H1 (cell line): Measurements from ENCODE around the gene MUSTN1. TPM values are rescaled to one million over a fixed set of nuclear protein-coding genes. Genes with fewer than 3 reads are reported as not detected.

ENCODE experiments used
- CTCF ChIA-PET: fragments of 300-600 bp; sonication (Branson Sonifier 250); formaldehyde crosslinking; loops from one replicate; lab custom pipeline; 2021; ENCODE audit not compliant: partially characterized antibody; lab: Charles Lee
- POLR2A ChIA-PET: fragments of 300-600 bp; sonication (Branson Sonifier 250); formaldehyde crosslinking; loops from one replicate; lab custom pipeline; 2021; ENCODE audit warnings: inconsistent platforms; ENCODE audit not compliant: partially characterized antibody; lab: Charles Lee
- DNase-seq, 2 experiments: peaks; one replicate each; pipeline versions ENCODE4 v3.0.0 to v3.0.0-alpha.2; 2010 to 2022; ENCODE audit warnings: low spot score in 2 of 2, low read depth in 1 of 2, mixed read lengths in 1 of 2
- FAIRE-seq: peaks from 2 replicates; lab custom pipeline; 2011; peaks lifted over from hg19 to GRCh38; lab: Jason Lieb, UNC
- H2AFZ ChIP-seq: 2 replicates; pipeline ENCODE4 v1.8.1; 2012; ENCODE audit warnings: low read length, inconsistent platforms
- H2AK5ac ChIP-seq: 2 replicates; pipeline ENCODE4 v1.6.1; 2013; ENCODE audit warnings: low read depth, low read length
- H2BK120ac ChIP-seq: replicated peaks from 2 replicates; pipeline ENCODE3; 2013; ENCODE audit warnings: low read depth, low read length, inconsistent platforms
- H2BK12ac ChIP-seq: 2 replicates; pipeline ENCODE4 v1.6.1; 2013; ENCODE audit warnings: low read depth, low read length
- H2BK15ac ChIP-seq: 2 replicates; pipeline ENCODE4 v1.6.1; 2013; ENCODE audit warnings: low read length
- H2BK20ac ChIP-seq: 2 replicates; pipeline ENCODE4 v1.6.1; 2013; ENCODE audit warnings: low read length
- H2BK5ac ChIP-seq: 2 replicates; pipeline ENCODE4 v1.6.1; 2013; ENCODE audit warnings: low read depth, low read length
- H3K14ac ChIP-seq: 2 replicates; pipeline ENCODE4 v1.6.1; 2013; ENCODE audit warnings: inconsistent platforms; ENCODE audit not compliant: insufficient read length
- H3K18ac ChIP-seq: 2 replicates; pipeline ENCODE4 v1.6.1; 2013; ENCODE audit warnings: low read length; ENCODE audit errors: extremely low read depth
- H3K23ac ChIP-seq: 2 replicates; pipeline ENCODE4 v1.6.1; 2013; ENCODE audit warnings: inconsistent platforms; ENCODE audit not compliant: insufficient read length
- H3K23me2 ChIP-seq: 2 replicates; pipeline ENCODE4 v1.6.1; 2013; ENCODE audit warnings: low read depth, low read length
- H3K27ac ChIP-seq: 2 replicates; pipeline ENCODE4 v1.6.1; 2011; ENCODE audit warnings: low read depth, low read length, inconsistent platforms
- H3K27me3 ChIP-seq, 4 experiments: replicated peaks in 1 of 4; 1 replicate in 1 of 4; 2 replicates in 3 of 4; pipeline versions ENCODE4 v1.6.1 to v1.8.1; 2011 to 2013; ENCODE audit warnings: low read length in 3 of 4, mild to moderate bottlenecking in 3 of 4, inconsistent platforms in 2 of 4, mixed read lengths in 2 of 4, moderate library complexity in 1 of 4; ENCODE audit not compliant: control insufficient read depth in 3 of 4, insufficient read depth in 3 of 4; ENCODE audit errors: extremely low read depth in 1 of 4
- H3K36me3 ChIP-seq, 4 experiments: 2 replicates each; pipeline versions ENCODE4 v1.6.1 to v1.8.1; 2011 to 2013; ENCODE audit warnings: mild to moderate bottlenecking in 4 of 4, low read length in 3 of 4, moderate library complexity in 2 of 4, control low read depth in 1 of 4, inconsistent platforms in 1 of 4; ENCODE audit not compliant: insufficient read depth in 4 of 4, control insufficient read depth in 2 of 4
- H3K4ac ChIP-seq: replicated peaks from 2 replicates; pipeline ENCODE3; 2013; ENCODE audit warnings: low read length, low read depth, mixed read lengths, inconsistent platforms; ENCODE audit not compliant: insufficient read length
- H3K4me1 ChIP-seq, 4 experiments: replicated peaks in 1 of 4; 1 replicate in 1 of 4; 2 replicates in 3 of 4; pipeline versions ENCODE4 v1.6.1 to v1.8.1; 2011 to 2013; ENCODE audit warnings: low read length in 3 of 4, inconsistent platforms in 2 of 4, mixed read lengths in 1 of 4; ENCODE audit not compliant: insufficient read depth in 4 of 4, control insufficient read depth in 3 of 4
- H3K4me2 ChIP-seq, 2 experiments: 2 replicates each; pipeline versions ENCODE4 v1.6.1 to v1.8.1; 2011 to 2013; ENCODE audit warnings: low read depth in 2 of 2, low read length in 2 of 2, control low read depth in 1 of 2, inconsistent platforms in 1 of 2, mild to moderate bottlenecking in 1 of 2; ENCODE audit not compliant: insufficient read depth in 1 of 2
- H3K4me3 ChIP-seq, 4 experiments: fragments of 200-600, 300-600 bp in 1 of 4; sonication (generic), shearing (Covaris generic), sonication (Bioruptor Twin) in 1 of 4; 2 replicates each; pipeline versions ENCODE4 v1.5.1 to v1.8.1; 2011 to 2016; ENCODE audit warnings: low read length in 4 of 4, low read depth in 3 of 4, control low read depth in 2 of 4, inconsistent platforms in 2 of 4, mild to moderate bottlenecking in 2 of 4, mixed read lengths in 1 of 4, moderate library complexity in 1 of 4; ENCODE audit not compliant: insufficient read depth in 2 of 4; ENCODE audit errors: extremely low read depth in 1 of 4
- H3K56ac ChIP-seq: replicated peaks from 2 replicates; pipeline ENCODE3; 2013; ENCODE audit warnings: low read depth, mild to moderate bottlenecking, mixed read lengths, low read length, inconsistent platforms; ENCODE audit not compliant: insufficient read length
- H3K79me1 ChIP-seq: 2 replicates; pipeline ENCODE4 v1.6.1; 2013; ENCODE audit warnings: low read depth, low read length, control low read depth
- H3K79me2 ChIP-seq, 2 experiments: 2 replicates each; pipeline versions ENCODE4 v1.6.1 to v1.8.1; 2012 to 2013; ENCODE audit warnings: low read length in 2 of 2, mild to moderate bottlenecking in 2 of 2, inconsistent platforms in 1 of 2; ENCODE audit not compliant: insufficient read depth in 2 of 2, control insufficient read depth in 1 of 2
- H3K9ac ChIP-seq, 4 experiments: replicated peaks in 1 of 4; 1 replicate in 1 of 4; 2 replicates in 3 of 4; pipeline versions ENCODE4 v1.6.1 to v1.8.1; 2011 to 2013; ENCODE audit warnings: low read depth in 3 of 4, low read length in 3 of 4, control low read depth in 2 of 4, mild to moderate bottlenecking in 2 of 4, moderate library complexity in 2 of 4, inconsistent platforms in 1 of 4; ENCODE audit errors: extremely low read depth in 1 of 4
- H3K9me3 ChIP-seq, 2 experiments: 2 replicates each; pipeline versions ENCODE4 v1.6.1 to v1.8.1; 2012 to 2013; ENCODE audit warnings: mild to moderate bottlenecking in 2 of 2, moderate library complexity in 2 of 2, control low read depth in 1 of 2, inconsistent platforms in 1 of 2, low read depth in 1 of 2, low read length in 1 of 2, mixed read lengths in 1 of 2; ENCODE audit not compliant: insufficient read depth in 2 of 2
- H4K20me1 ChIP-seq, 2 experiments: replicated peaks in 1 of 2; 2 replicates each; pipeline versions ENCODE3 to v1.8.1; 2011 to 2013; ENCODE audit warnings: inconsistent platforms in 2 of 2, low read length in 2 of 2, mild to moderate bottlenecking in 1 of 2; ENCODE audit not compliant: insufficient read depth in 2 of 2, control insufficient read depth in 1 of 2
- H4K5ac ChIP-seq: 2 replicates; pipeline ENCODE4 v1.6.1; 2013; ENCODE audit warnings: low read length, low read depth, mixed read lengths, inconsistent platforms; ENCODE audit not compliant: insufficient read length
- H4K8ac ChIP-seq: 2 replicates; pipeline ENCODE4 v1.8.0; 2013; ENCODE audit warnings: mild to moderate bottlenecking, moderate library complexity, low read length, inconsistent platforms; ENCODE audit not compliant: insufficient read depth; ENCODE audit errors: extremely low read depth
- H4K91ac ChIP-seq: replicated peaks from 2 replicates; pipeline ENCODE3; 2013; ENCODE audit warnings: low read length, mixed read lengths, inconsistent platforms; ENCODE audit not compliant: insufficient read length
- ATF3 ChIP-seq: IDR thresholded peaks from 2 replicates; pipeline ENCODE4 v1.6.1; 2011; ENCODE audit warnings: low read depth, mild to moderate bottlenecking, low read length; ENCODE audit not compliant: insufficient read depth
- RAD21 ChIP-seq, 2 experiments: IDR thresholded peaks in 1 of 2; conservative IDR thresholded peaks in 1 of 2; 2 replicates each; pipeline ENCODE4 v1.6.1; 2011; ENCODE audit warnings: low read depth in 2 of 2, low read length in 2 of 2, improper control_type of control experiment in 1 of 2, inconsistent platforms in 1 of 2, mild to moderate bottlenecking in 1 of 2, moderate library complexity in 1 of 2
- SP1 ChIP-seq: IDR thresholded peaks from 2 replicates; pipeline ENCODE4 v1.6.1; 2011; ENCODE audit warnings: low read depth, low read length
- WGBS, 2 experiments: shearing (Covaris generic) in 1 of 2; methylation state at CpG; one replicate each; pipeline versions ENCODE4 v1.1.6 to v1.1.7; 2013 to 2015; ENCODE audit warnings: low lambda C conversion rate in 2 of 2, mixed read lengths in 2 of 2, inconsistent platforms in 1 of 2, low coverage in 1 of 2, missing lambda C conversion rate in 1 of 2; ENCODE audit not compliant: insufficient replicate concordance in 2 of 2, insufficient coverage in 1 of 2, insufficient read length in 1 of 2; ENCODE audit errors: extremely low coverage in 1 of 2, missing lambda C conversion rate in 1 of 2; 5-methylcytosine and 5-hydroxymethylcytosine counted together
- polyA plus RNA-seq, 7 experiments: library from polyadenylated mRNA; depleted of rRNA in 3 of 7; stranded (reverse) in 5 of 7; unstranded in 2 of 7; fragments of >200 nt in 5 of 7; fragments of 200-250 nt in 2 of 7; gene quantifications; 1 replicate in 5 of 7; 2 replicates in 1 of 7; 4 replicates in 1 of 7; pipeline versions ENCODE4 v1.2.1 to v1.2.3, GENCODE V29; 2011 to 2013; ENCODE audit warnings: missing spikeins in 2 of 7, mixed read lengths in 2 of 7
- total RNA-seq: library from RNA; stranded (reverse); fragmentation: NEBNext Ultra II Directional; extraction: Animal tissue kit (Norgen Biotek cat#: 25700); gene quantifications from 2 replicates; pipeline ENCODE4 v1.2.1, GENCODE V29; 2021

Gene MUSTN1
- total and polyA plus RNA-seq, 2 of the 8 experiments (the other 6 are each of a cell fraction or from before 2014, with no cell fraction given) = 1.1 to 2.4 TPM

DNA sequence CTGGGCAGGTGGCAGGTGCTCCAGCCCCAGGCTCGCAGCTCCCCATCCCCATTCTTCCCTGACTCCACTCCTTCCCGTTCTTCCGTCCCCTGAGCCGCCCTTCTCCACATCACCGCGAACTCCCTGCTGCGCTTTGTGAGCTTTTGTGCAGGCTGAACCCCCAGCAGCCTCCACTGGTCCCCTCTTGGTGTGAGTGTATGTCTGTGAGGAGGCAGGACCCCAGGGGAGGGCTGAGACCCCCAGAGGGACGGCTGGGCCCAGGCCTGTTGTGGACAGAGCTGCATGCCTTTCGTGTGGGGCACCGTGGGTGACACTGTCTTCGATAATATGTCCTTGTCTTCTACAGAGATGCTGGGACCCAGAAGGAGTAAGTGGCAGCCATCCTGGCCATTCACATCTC lies 47.6 kb downstream of the MUSTN1 start:
- no peak overlapping the region for H2BK20ac ChIP-seq
- no peaks in the 10 kb centered on the region for H3K23me2 ChIP-seq
- DNase-seq (no peak), FAIRE-seq (no peak)
- no peak overlapping the region for H3K4me2 ChIP-seq
- no peak overlapping the region for H4K91ac ChIP-seq
- 85% methylated on average over 10 of the region's 11 CpGs; no CpG with 5 or more reads in 1 of the 2 experiments for WGBS, 2 experiments
- H2BK5ac ChIP-seq = no peak overlapping the region
- no peak overlapping the region for H3K4me3 ChIP-seq
- no peak overlapping the region for H2BK15ac ChIP-seq
- H3K9ac ChIP-seq = no peak overlapping the region
- no peak overlapping the region for H2AK5ac ChIP-seq
- H2AFZ ChIP-seq = no peak overlapping the region
- H2BK120ac ChIP-seq = no peak overlapping the region
- H3K4ac ChIP-seq = no peak overlapping the region
- POLR2A ChIA-PET = interaction anchor here (1.1 to 1.5 kb wide), 2 partner anchors 9 to 12 kb away, joined by 4 read pairs; no protein-coding TSS in a partner anchor
- H3K9me3 ChIP-seq = no peaks in the 10 kb centered on the region
- no peak overlapping the region for H4K5ac ChIP-seq
- H3K23ac ChIP-seq = no peak overlapping the region
- H2BK12ac ChIP-seq = no peak overlapping the region
- no peaks in the 10 kb centered on the region for H3K36me3 ChIP-seq
- H3K14ac ChIP-seq = no peak overlapping the region
- CTCF ChIA-PET = interaction anchor here (0.8 to 3.2 kb wide), 7 partner anchors 8 to 128 kb away, joined by 3 to 26 read pairs (median 3); no protein-coding TSS in a partner anchor
- H3K18ac ChIP-seq = no peak overlapping the region
- peaks cover 0 to 3% of the 10 kb centered on the region in 2 experiments for H4K20me1 ChIP-seq
- no peak overlapping the region for H4K8ac ChIP-seq
- no peaks in the 10 kb centered on the region for H3K79me1 ChIP-seq
- H3K79me2 ChIP-seq = no peaks in the 10 kb centered on the region
- H3K27me3 ChIP-seq = no peaks in the 10 kb centered on the region
- no peak overlapping the region for H3K56ac ChIP-seq
- H3K27ac ChIP-seq = no peak overlapping the region
- H3K4me1 ChIP-seq = 0 out of 7 replicates have a peak, but pooled peaks cover 0 to 2% (median 0%) of the 10 kb centered on the region in 4 experiments
- TF ChIP-seq ATF3 (no peak), SP1 (no peak), RAD21 (IDR thresholded peaks at IDR 0.05 in 1 of 2, conservative IDR thresholded peaks at IDR 0.05 in 1 of 2; ENCODE audit: low read depth in 2 of 2, low read length in 2 of 2) (no peak)
